ENCODE results near the gene DPYD. TPM values are rescaled to one million over a fixed set of nuclear protein-coding genes. Genes with fewer than 3 reads are reported as not detected.

Gene DPYD
- total RNA-seq, 2 donors from 2014 or later = 9.2 to 17.5 TPM

GRCh38 chr1:97730271-97730670 lies 190.6 kb downstream of the DPYD start:
- no peaks in the 10 kb centered on the region for H3K36me3 ChIP-seq (ENCODE audit: control insufficient read depth, insufficient read depth, low read length)
- no peaks in the 10 kb centered on the region for H3K9me3 Mint-ChIP-seq
- 89 to 94% methylated on average over 5 to 6 of the region's 6 CpGs for WGBS, 2 experiments (ENCODE audit: insufficient coverage in 1 of 2, insufficient read length in 1 of 2)

DNA sequence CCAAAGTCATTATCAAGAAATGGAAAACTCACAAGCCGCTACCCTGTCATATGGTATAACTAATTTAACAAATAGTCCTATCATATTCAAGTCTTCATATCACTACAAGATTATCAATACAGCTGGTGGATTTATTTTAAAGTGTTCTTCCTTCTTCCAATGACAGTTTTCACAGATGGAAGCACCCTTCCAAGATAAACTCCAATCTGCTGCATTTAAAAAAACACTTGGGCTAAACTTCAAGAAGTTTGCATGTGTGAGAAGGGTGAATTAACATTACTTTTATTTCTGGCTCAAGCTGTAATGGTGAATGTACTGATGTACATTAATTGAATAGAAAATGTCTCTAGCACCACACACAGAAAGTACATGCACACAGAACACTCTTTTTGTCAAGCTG lies 192.4 kb downstream of the DPYD start:
- Mint-ChIP-seq H3K9me3 (no peaks in the 10 kb centered on the region), H3K4me3 (no peak overlapping the region), H3K27me3 (ENCODE audit: insufficient read depth) (no peaks in the 10 kb centered on the region), H3K27ac (no peak overlapping the region), H3K36me3 (ENCODE audit: low read depth) (no peaks in the 10 kb centered on the region), H3K4me1 (no peaks in the 10 kb centered on the region)
- H3K27ac ChIP-seq (ENCODE audit: low read depth, low read length) = no peak overlapping the region
- no peaks in the 10 kb centered on the region for H3K27me3 ChIP-seq (ENCODE audit: control insufficient read depth, insufficient read depth, low read length, poor library complexity, severe bottlenecking)
- H3K9ac ChIP-seq (ENCODE audit: extremely low read depth, low read length, poor library complexity, severe bottlenecking) = no peak overlapping the region
- no peaks in the 10 kb centered on the region for H3K36me3 ChIP-seq (ENCODE audit: control insufficient read depth, insufficient read depth, low read length)
- DNase-seq = no peak
- no peak for TF ChIP-seq CTCF (conservative IDR thresholded peaks at IDR 0.05)
- no peak overlapping the region for H3K4me3 ChIP-seq (ENCODE audit: low read length)
- no peaks in the 10 kb centered on the region for H3K9me3 ChIP-seq (ENCODE audit: control insufficient read depth, low read length)
- 87 to 100% methylated on average over 1 of the region's 1 CpG for WGBS, 2 experiments (ENCODE audit: insufficient coverage in 1 of 2, insufficient read length in 1 of 2)
- no peaks in the 10 kb centered on the region for H3K4me1 ChIP-seq (ENCODE audit: control insufficient read depth, insufficient read depth, low read length)

More at GRCh38 chr1:97730271-97730670, 190.6 kb downstream of the DPYD start:
- H3K4me3 ChIP-seq (ENCODE audit: low read length) = no peak overlapping the region
- no peaks in the 10 kb centered on the region for H3K4me1 Mint-ChIP-seq
- H3K27ac Mint-ChIP-seq = no peak overlapping the region
- H3K9ac ChIP-seq (ENCODE audit: extremely low read depth, low read length, poor library complexity, severe bottlenecking) = no peak overlapping the region
- no peak for TF ChIP-seq CTCF (conservative IDR thresholded peaks at IDR 0.05)
- no peaks in the 10 kb centered on the region for H3K4me1 ChIP-seq (ENCODE audit: control insufficient read depth, insufficient read depth, low read length)
- H3K27ac ChIP-seq (ENCODE audit: low read depth, low read length) = no peak overlapping the region
- DNase-seq = no peak
- H3K27me3 ChIP-seq (ENCODE audit: control insufficient read depth, insufficient read depth, low read length, poor library complexity, severe bottlenecking) = no peaks in the 10 kb centered on the region
- no peak overlapping the region for H3K4me3 Mint-ChIP-seq
- no peaks in the 10 kb centered on the region for H3K27me3 Mint-ChIP-seq (ENCODE audit: insufficient read depth)
- H3K9me3 ChIP-seq (ENCODE audit: control insufficient read depth, low read length) = no peaks in the 10 kb centered on the region
- no peaks in the 10 kb centered on the region for H3K36me3 Mint-ChIP-seq (ENCODE audit: low read depth)

DNA sequence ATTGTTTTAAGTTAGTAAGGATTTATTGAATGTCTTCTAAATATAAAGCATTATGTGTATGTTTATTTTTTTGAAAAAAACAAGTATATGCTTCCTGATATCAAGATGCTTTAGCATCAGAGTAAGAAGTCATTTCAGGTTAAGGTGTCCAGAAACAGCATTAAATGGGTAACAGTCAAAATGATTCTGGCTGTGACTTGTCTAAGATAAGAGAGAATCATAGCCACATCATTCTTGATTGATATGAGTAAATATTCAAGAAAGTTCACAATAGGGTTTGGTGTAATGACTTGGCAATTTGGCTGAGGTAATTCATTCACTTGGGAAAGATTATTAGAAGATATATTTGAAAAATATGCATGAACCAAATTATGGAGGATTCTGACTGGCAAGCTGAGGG lies 193.8 kb downstream of the DPYD start:
- H3K27ac Mint-ChIP-seq = no peak overlapping the region
- no peak overlapping the region for H3K4me3 Mint-ChIP-seq
- no peaks in the 10 kb centered on the region for H3K27me3 Mint-ChIP-seq (ENCODE audit: insufficient read depth)
- H3K27me3 ChIP-seq (ENCODE audit: control insufficient read depth, insufficient read depth, low read length, poor library complexity, severe bottlenecking) = no peaks in the 10 kb centered on the region
- no peaks in the 10 kb centered on the region for H3K9me3 ChIP-seq (ENCODE audit: control insufficient read depth, low read length)
- no peaks in the 10 kb centered on the region for H3K36me3 Mint-ChIP-seq (ENCODE audit: low read depth)
- no peak overlapping the region for H3K27ac ChIP-seq (ENCODE audit: low read depth, low read length)
- no peaks in the 10 kb centered on the region for H3K9me3 Mint-ChIP-seq
- H3K36me3 ChIP-seq (ENCODE audit: control insufficient read depth, insufficient read depth, low read length) = no peaks in the 10 kb centered on the region
- no peak overlapping the region for H3K4me3 ChIP-seq (ENCODE audit: low read length)
- no peak for DNase-seq
- no peaks in the 10 kb centered on the region for H3K4me1 Mint-ChIP-seq
- no peak overlapping the region for H3K9ac ChIP-seq (ENCODE audit: extremely low read depth, low read length, poor library complexity, severe bottlenecking)
- TF ChIP-seq CTCF (conservative IDR thresholded peaks at IDR 0.05) = no peak
- H3K4me1 ChIP-seq (ENCODE audit: control insufficient read depth, insufficient read depth, low read length) = no peaks in the 10 kb centered on the region

Data from endodermal cell (in vitro differentiated cells).